Skeletal muscle satellite cell (primary cell): ENCODE data around the gene TMEM117.
"Not testable (repeated sequence)": the region's sequence is repeated elsewhere in the genome, so short reads cannot be mapped to it uniquely, and the experiment has no call there.

Experiments used
- H3K27me3 ChIP-seq: 2 replicates; pipeline ENCODE4 v1.7.0; 2013; ENCODE audit warnings: low read length; ENCODE audit not compliant: control insufficient read depth, insufficient read depth
- H3K36me3 ChIP-seq: 2 replicates; pipeline ENCODE4 v1.7.0; 2013; ENCODE audit warnings: mild to moderate bottlenecking, control low read depth, low read length; ENCODE audit not compliant: insufficient read depth
- H3K4me1 ChIP-seq: 2 replicates; pipeline ENCODE4 v1.7.0; 2013; ENCODE audit warnings: low read length; ENCODE audit not compliant: control insufficient read depth, insufficient read depth
- H3K4me2 ChIP-seq: 2 replicates; pipeline ENCODE4 v1.7.0; 2013; ENCODE audit warnings: mild to moderate bottlenecking, low read length
- H3K4me3 ChIP-seq: 2 replicates; pipeline ENCODE4 v1.7.0; 2013; ENCODE audit warnings: low read length
- H3K9ac ChIP-seq: 2 replicates; pipeline ENCODE4 v1.7.0; 2013; ENCODE audit warnings: mild to moderate bottlenecking, low read depth, low read length, moderate library complexity
- H3K9me3 ChIP-seq: replicated peaks from 2 replicates; pipeline ENCODE4 v1.7.0; 2013; ENCODE audit warnings: mild to moderate bottlenecking, control low read depth, low read length

TMEM117 gene

GRCh38 chr12:44003721-44004120 is 167.8 kb downstream of the TMEM117 start:
- Histone ChIP-seq H3K4me2 (no peak overlapping the region), H3K36me3 (no peaks in the 10 kb centered on the region), H3K27me3 (no peaks in the 10 kb centered on the region), H3K4me1 (no peaks in the 10 kb centered on the region), H3K9me3 (no peaks in the 10 kb centered on the region), H3K4me3 (no peak overlapping the region), H3K9ac (no peak overlapping the region)

DNA sequence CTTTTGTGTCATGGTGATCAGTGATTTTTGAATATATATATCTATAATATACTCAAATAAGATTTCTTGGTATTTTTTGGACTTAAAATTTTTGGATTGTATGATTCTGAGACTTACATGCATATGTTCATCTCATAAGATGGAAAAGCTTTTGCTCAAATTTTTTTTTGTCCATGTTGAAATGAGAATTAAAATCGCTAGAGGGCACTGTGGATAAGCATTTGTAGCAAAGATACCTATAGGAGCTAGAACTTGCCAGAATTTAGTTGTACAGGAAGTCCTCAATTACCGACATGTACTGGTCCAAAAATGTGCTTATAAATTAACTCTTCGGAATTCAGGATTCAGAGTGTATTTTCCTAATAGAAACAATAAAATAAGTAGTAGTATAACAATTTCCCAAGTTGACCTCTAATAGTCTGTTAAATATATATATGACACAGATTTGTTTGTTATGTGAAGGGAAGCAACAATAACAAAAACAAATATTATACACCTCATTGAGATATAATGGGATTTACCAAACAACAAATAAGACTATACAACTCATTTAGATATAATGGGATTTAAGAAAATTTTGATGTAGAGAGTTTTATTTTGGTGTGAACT is 179.6 kb downstream of the TMEM117 start:
- no peaks in the 10 kb centered on the region for H3K9me3 ChIP-seq
- H3K36me3 ChIP-seq, result no peaks in the 10 kb centered on the region
- no peak overlapping the region for H3K9ac ChIP-seq
- no peak overlapping the region for H3K4me3 ChIP-seq
- H3K4me2 ChIP-seq, result no peak overlapping the region
- H3K4me1 ChIP-seq, result no peaks in the 10 kb centered on the region
- H3K27me3 ChIP-seq, result no peaks in the 10 kb centered on the region

DNA sequence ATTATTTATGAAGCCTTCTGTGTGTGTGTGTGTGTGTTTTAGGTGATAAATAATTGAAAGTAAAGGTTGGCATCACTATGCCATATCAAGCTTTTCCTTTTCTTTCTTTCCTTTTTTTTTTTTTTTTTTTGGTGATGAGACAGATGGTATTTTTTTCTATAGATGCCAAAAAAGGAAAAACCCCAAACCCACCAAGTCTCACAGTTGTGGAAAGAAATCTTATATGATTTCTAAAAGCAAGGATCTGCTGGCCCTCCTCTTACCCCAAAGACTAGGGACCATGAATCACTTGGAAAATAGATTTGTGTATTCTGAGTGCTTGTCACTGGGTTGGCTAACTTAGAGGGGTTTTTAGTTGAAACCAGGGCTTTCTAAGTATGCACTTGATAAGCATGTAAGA is 181.3 kb downstream of the TMEM117 start:
- H3K9me3 ChIP-seq, result no peaks in the 10 kb centered on the region
- H3K4me2 ChIP-seq, result no peak overlapping the region
- no peaks in the 10 kb centered on the region for H3K27me3 ChIP-seq
- no peak overlapping the region for H3K9ac ChIP-seq
- H3K4me3 ChIP-seq, result no peak overlapping the region
- H3K36me3 ChIP-seq, result no peaks in the 10 kb centered on the region
- no peaks in the 10 kb centered on the region for H3K4me1 ChIP-seq

DNA sequence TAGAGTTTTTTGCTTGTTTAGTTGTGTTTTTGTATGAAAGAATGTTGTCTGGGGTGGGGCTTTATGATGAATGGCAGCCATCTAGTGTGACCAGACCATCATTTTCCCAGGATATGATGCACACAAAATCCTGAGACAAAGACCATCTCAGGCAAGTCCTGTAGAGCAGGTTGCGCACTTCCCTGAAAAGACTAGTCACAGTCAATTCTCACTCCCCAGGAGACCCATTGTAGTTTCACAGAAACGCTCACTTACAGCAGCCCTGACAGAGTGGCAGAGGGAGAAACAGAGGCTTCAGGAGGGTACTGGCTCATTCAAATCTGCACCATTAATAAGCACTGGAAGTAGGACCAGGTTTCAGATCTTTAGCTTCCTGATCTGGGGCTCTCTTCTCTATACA is 183.2 kb downstream of the TMEM117 start:
- Histone ChIP-seq H3K4me3 (no peak overlapping the region), H3K27me3 (no peaks in the 10 kb centered on the region), H3K4me1 (no peaks in the 10 kb centered on the region), H3K9ac (no peak overlapping the region), H3K36me3 (no peaks in the 10 kb centered on the region), H3K9me3 (no peaks in the 10 kb centered on the region), H3K4me2 (no peak overlapping the region)

GRCh38 chr12:44020555-44020954 is 184.7 kb downstream of the TMEM117 start:
- no peaks in the 10 kb centered on the region for H3K27me3 ChIP-seq
- H3K4me2 ChIP-seq, result no peak overlapping the region
- no peaks in the 10 kb centered on the region for H3K9me3 ChIP-seq
- H3K36me3 ChIP-seq, result no peaks in the 10 kb centered on the region
- H3K4me1 ChIP-seq, result no peaks in the 10 kb centered on the region
- H3K4me3 ChIP-seq, result no peak overlapping the region
- no peak overlapping the region for H3K9ac ChIP-seq

GRCh38 chr12:44021471-44021971 is 185.6 kb downstream of the TMEM117 start:
- Histone ChIP-seq H3K9me3 (no peaks in the 10 kb centered on the region), H3K4me1 (no peaks in the 10 kb centered on the region), H3K27me3 (no peaks in the 10 kb centered on the region), H3K36me3 (no peaks in the 10 kb centered on the region), H3K4me3 (no peak overlapping the region), H3K9ac (no peak overlapping the region), H3K4me2 (no peak overlapping the region)

- no peak overlapping the region for H3K4me2 ChIP-seq
- H3K9ac ChIP-seq, result no peak overlapping the region
- no peaks in the 10 kb centered on the region for H3K4me1 ChIP-seq
- no peaks in the 10 kb centered on the region for H3K27me3 ChIP-seq
- H3K36me3 ChIP-seq, result no peaks in the 10 kb centered on the region
- no peak overlapping the region for H3K4me3 ChIP-seq
- H3K9me3 ChIP-seq, result peaks cover 2% of the 10 kb centered on the region
These were observed 189.6 kb downstream of the TMEM117 start for GRCh38 chr12:44025499-44025898.

GRCh38 chr12:44026046-44026445 is 190.2 kb downstream of the TMEM117 start:
- Histone ChIP-seq H3K9me3 (peaks cover 2% of the 10 kb centered on the region), H3K4me3 (no peak overlapping the region), H3K9ac (no peak overlapping the region), H3K4me1 (no peaks in the 10 kb centered on the region), H3K36me3 (no peaks in the 10 kb centered on the region), H3K4me2 (no peak overlapping the region), H3K27me3 (no peaks in the 10 kb centered on the region)

- not testable (repeated sequence) for H3K4me2 ChIP-seq, H3K27me3 ChIP-seq, H3K9ac ChIP-seq, H3K9me3 ChIP-seq, H3K4me3 ChIP-seq, H3K4me1 ChIP-seq, H3K36me3 ChIP-seq
These were observed 191.0 kb downstream of the TMEM117 start for GRCh38 chr12:44026926-44027325.

DNA sequence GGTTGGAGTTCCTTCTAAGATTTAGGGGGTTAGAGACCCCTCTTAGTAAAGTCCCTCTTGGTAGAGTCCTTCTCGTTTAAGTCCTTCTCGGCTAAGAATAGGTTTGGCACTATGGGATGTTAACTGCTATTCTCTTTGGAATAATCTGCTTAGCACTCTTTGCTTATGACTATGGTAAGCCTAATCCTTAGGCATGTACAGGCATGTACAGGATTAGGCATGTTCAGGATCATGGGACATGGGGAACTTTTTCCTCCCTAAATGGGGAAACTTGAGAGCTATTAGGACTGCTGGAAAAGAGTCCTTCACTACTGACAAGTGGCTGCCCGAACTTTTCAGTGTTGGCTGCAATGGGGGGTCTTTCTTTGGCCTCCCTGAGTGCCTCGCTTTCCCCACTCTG is 193.3 kb downstream of the TMEM117 start:
- Histone ChIP-seq H3K4me3 (no peak overlapping the region), H3K4me1 (no peaks in the 10 kb centered on the region), H3K4me2 (no peak overlapping the region), H3K9ac (no peak overlapping the region), H3K9me3 (peaks cover 2% of the 10 kb centered on the region), H3K36me3 (no peaks in the 10 kb centered on the region), H3K27me3 (no peaks in the 10 kb centered on the region)

GRCh38 chr12:44031472-44032185 is 195.7 kb downstream of the TMEM117 start:
- Histone ChIP-seq H3K9ac (no peak overlapping the region), H3K9me3 (peaks cover 2% of the 10 kb centered on the region), H3K4me1 (no peaks in the 10 kb centered on the region)

DNA sequence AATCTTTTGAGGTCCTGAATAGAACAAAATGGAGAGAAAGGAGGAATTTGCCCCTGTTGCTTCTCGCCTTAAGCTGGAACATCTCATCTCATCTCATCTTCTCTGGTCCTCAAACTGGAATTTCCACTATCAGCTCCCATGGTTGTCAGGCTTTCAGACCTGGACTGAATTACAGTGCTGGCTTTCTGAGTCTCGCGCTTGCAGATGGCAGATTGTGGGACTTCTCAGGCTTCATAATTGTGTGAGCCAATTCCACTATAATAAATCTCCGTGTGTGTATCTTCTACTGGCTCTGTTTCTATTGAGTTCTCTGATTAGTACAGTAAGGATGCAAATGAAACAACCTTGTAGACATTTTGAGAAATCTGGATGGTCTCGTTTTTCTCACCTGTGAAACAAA is 199.0 kb downstream of the TMEM117 start:
- no peak overlapping the region for H3K4me2 ChIP-seq
- no peaks in the 10 kb centered on the region for H3K27me3 ChIP-seq
- H3K4me1 ChIP-seq, result no peaks in the 10 kb centered on the region
- peaks cover 2% of the 10 kb centered on the region for H3K9me3 ChIP-seq
- no peak overlapping the region for H3K9ac ChIP-seq
- H3K36me3 ChIP-seq, result no peaks in the 10 kb centered on the region
- no peak overlapping the region for H3K4me3 ChIP-seq

More at GRCh38 chr12:44031472-44032185, 195.7 kb downstream of the TMEM117 start:
- no peaks in the 10 kb centered on the region for H3K27me3 ChIP-seq
- H3K36me3 ChIP-seq, result no peaks in the 10 kb centered on the region
- no peak overlapping the region for H3K4me3 ChIP-seq
- no peak overlapping the region for H3K4me2 ChIP-seq
